SK-N-SH treated with all-trans-retinoic acid at 6 μM for 48 hours (cell line): ENCODE data around the gene EHBP1.

ENCODE experiments used
- CREB5 ChIP-seq: fragments of 250-450 bp; sonication (Bioruptor Pico); IDR thresholded peaks from 2 replicates; pipeline ENCODE4 v1.5.1; 2020; ENCODE audit warnings: low read depth, mild to moderate bottlenecking, moderate library complexity
- ISL1 ChIP-seq: fragments of 250-450 bp; sonication (Bioruptor Pico); IDR thresholded peaks from 2 replicates; pipeline ENCODE4 v2.1.2; 2022; ENCODE audit warnings: mild to moderate bottlenecking, moderate library complexity
- PPARA ChIP-seq: fragments of 250-450 bp; sonication (Bioruptor Pico); IDR thresholded peaks from 2 replicates; pipeline ENCODE4 v1.5.0; 2020; ENCODE audit warnings: mild to moderate bottlenecking, borderline replicate concordance
- SNAI2 ChIP-seq: fragments of 250-450 bp; sonication (Bioruptor Pico); IDR thresholded peaks from 2 replicates; pipeline ENCODE4 v1.5.0; 2020; ENCODE audit warnings: mild to moderate bottlenecking, moderate library complexity
- TSHZ2 ChIP-seq: fragments of 250-450 bp; sonication (Bioruptor Pico); IDR thresholded peaks from 2 replicates; pipeline ENCODE4 v1.5.0; 2020; ENCODE audit warnings: mild to moderate bottlenecking, moderate library complexity

GRCh38 chr2:62741127-62741526 is 35.6 kb downstream of the EHBP1 start:
- TF ChIP-seq CREB5 (CRISPR knock-in tag) (no peak), PPARA (CRISPR knock-in tag) (no peak), TSHZ2 (no peak), ISL1 (no peak), SNAI2 (CRISPR knock-in tag) (no peak)
